Activated CD4-positive, alpha-beta T cell treated with anti-CD3 and anti-CD28 coated beads, Interleukin-10, Interleukin-2, amounts not matched to agents 100 ng/mL and 50 ng/mL, durations not matched to agents 16 hours and 8 hours (primary cell): ENCODE results near the gene EP400.
"Not testable (repeated sequence)": the region's sequence is repeated elsewhere in the genome, so short reads cannot be mapped to it uniquely, and the experiment has no call there.

Experiments
- DNase-seq: peaks from one replicate; pipeline ENCODE4 v3.0.0-alpha.2; 2020

The EP400 gene

GRCh38 chr12:132070298-132070697, 120.6 kb downstream of the EP400 start:
- no peak for DNase-seq

GRCh38 chr12:132071040-132071810, 121.5 kb downstream of the EP400 start:
- DNase-seq, result no peak

GRCh38 chr12:132071830-132072384, 122.2 kb downstream of the EP400 start:
- DNase-seq, result no peak

- DNase-seq, result no peak
These were observed 124.5 kb downstream of the EP400 start for GRCh38 chr12:132074216-132074615.

- DNase-seq, result no peak
These were observed 125.4 kb downstream of the EP400 start for GRCh38 chr12:132075026-132075713.

- DNase-seq, result no peak
These were observed 126.2 kb downstream of the EP400 start for GRCh38 chr12:132075714-132076553.

- no peak for DNase-seq
These were observed 127.0 kb downstream of the EP400 start for GRCh38 chr12:132076711-132077110.

GRCh38 chr12:132077322-132078100, 127.8 kb downstream of the EP400 start:
- no peak for DNase-seq

- no peak for DNase-seq
These were observed 128.4 kb downstream of the EP400 start for GRCh38 chr12:132078190-132078589.

GRCh38 chr12:132079200-132079599, 129.5 kb downstream of the EP400 start:
- DNase-seq, result no peak

GRCh38 chr12:132079695-132080094, 130.0 kb downstream of the EP400 start:
- no peak for DNase-seq

GRCh38 chr12:132080515-132080914, 130.8 kb downstream of the EP400 start:
- DNase-seq, result not testable (repeated sequence)

GRCh38 chr12:132081423-132081822, 131.7 kb downstream of the EP400 start:
- DNase-seq, result no peak

GRCh38 chr12:132083614-132083940, 133.8 kb downstream of the EP400 start:
- DNase-seq, result no peak

GRCh38 chr12:132083941-132084620, 134.3 kb downstream of the EP400 start:
- DNase-seq, result peak; percentile 95

- peak; percentile 74 for DNase-seq
These were observed 135.0 kb downstream of the EP400 start for GRCh38 chr12:132084621-132085290.

- DNase-seq, result peak; percentile 23
These were observed 135.5 kb downstream of the EP400 start for GRCh38 chr12:132085291-132085635.

- no peak for DNase-seq
These were observed 139.7 kb downstream of the EP400 start for GRCh38 chr12:132089407-132089910.

GRCh38 chr12:132094269-132094891, 144.6 kb downstream of the EP400 start:
- no peak for DNase-seq

- no peak for DNase-seq
These were observed 146.0 kb downstream of the EP400 start for GRCh38 chr12:132095520-132096409.
